HG03066 (cell line): ENCODE data around the gene CLCA4.

Experiments used
- ATAC-seq: cut with Tn5 transposase; IDR thresholded peaks from one replicate; pipeline ENCODE4 v1.9.1; 2021; ENCODE audit warnings: low read depth; ENCODE audit not compliant: unreplicated experiment

CLCA4 gene

DNA sequence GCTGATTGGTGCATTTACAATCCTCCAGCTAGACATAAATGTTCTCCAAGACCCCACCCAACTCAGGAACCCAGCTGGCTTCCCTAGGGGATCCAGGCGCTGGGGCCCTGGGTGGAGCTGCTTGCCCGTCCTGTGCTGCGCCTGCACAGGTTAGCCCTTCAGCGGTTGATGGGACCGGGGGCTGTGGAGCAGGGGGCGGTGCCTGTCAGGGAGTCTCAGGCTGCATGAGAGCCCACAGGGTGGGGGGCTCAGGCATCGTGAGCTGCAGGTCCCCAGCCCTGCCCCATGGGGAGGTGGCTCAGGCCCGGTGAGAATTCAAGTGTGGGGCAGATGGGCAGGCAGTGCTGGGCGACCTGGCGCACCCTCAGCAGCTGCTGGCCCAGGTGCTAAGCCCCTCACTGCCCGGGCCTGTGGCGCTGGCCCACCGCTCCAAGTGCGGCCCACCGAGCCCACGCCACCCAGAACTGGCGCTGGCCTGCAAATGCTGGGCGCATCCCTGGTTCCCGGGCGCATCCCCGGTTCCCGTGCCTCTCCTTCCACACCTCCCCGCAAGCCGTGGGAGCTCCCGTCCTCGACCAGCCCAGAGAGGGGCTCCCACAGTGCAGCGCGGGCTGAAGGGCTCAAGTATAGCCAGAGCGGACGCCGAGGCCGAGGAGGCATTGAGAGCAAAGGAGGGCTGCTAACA lies 23.1 kb upstream of the CLCA4 start:
- no peak for ATAC-seq

DNA sequence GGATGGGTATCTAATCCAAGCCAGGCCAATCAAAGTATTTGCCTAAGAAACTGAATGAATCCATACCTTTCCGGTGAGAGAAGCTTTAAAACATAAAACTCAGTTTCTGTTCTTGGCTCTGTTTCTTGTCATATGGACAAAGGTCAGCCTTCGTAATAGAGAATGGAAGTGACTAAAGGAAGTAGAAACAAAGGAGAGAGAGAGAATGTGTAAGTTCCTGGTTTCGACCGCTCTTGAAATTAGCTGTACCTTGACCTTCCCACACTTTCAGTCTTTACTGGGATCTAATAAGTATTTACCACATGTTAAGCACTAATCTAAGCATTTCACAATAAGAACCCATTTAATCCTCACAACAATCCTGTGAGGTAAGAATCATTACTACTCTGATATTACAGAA lies 19.6 kb upstream of the CLCA4 start:
- ATAC-seq: no peak

DNA sequence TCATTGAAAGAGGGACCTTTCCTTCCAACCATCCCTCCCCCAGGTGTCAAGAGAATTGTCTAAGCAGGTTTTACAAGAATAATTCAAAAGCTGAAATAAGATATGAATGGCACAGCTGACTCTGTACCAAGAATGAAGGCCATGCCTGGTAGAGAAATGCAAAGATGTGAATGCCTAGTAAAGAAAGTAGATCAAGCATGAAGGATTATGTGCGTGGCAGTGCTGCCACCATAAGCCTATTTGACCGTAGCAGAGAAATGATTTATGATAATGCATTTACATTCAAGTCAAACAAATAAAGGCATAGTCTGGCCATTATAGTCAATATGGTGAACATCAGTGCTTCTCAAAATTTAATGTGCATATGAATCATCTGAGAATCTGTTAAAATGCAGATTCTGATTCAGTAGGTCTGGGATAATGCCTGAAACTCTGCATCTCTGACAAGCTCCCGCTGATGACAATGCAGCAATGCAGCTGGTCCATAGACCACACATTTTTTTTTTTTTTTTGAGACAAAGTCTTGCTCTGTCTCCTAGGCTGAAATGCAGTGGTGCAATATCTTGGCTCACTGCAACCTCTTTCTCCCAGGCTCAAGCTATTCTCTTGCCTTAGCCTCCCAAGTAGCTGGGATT lies 16.6 kb upstream of the CLCA4 start:
- ATAC-seq: no peak

DNA sequence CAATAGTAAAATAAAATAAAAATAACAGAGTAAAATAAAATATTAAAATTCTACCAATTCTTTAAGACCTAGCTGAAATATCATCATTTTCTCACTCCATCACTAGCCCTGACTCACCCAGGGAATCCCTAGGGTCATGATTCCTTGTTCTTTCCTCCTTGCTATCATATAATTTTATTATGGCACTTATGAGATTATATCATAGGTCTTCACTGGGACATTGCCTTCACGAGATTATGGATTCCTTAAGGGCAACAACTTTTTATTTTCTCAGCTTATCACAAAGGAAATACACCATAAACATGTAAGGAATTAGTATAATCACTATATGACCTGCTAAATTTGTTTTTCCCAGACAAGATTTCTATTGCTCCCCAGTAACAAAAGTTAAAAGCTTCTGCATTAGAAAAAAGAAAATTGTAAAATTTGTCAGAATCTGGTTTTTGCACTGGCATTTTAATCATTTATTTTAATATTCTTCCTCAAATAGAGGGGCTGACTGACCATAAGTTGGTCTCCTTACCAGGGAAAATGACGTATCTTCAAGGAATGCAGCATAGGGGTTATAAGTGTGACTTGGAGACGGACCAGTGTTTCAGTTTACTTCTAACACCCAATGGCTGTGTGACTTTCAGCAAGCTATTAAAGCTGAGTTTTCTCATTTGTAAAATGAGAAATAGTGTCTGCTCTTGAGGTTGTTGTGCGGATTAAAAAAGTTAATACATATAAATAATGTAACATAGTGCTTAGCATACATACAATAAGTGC lies 8.8 kb upstream of the CLCA4 start:
- no peak for ATAC-seq

GRCh38 chr1:86538775-86539174 lies 8.1 kb upstream of the CLCA4 start:
- ATAC-seq: no peak

- ATAC-seq: no peak
Measured at GRCh38 chr1:86541859-86542258, 5.0 kb upstream of the CLCA4 start.

- ATAC-seq: no peak
Measured at GRCh38 chr1:86542631-86543030, 4.2 kb upstream of the CLCA4 start.

- no peak for ATAC-seq
Measured at GRCh38 chr1:86548839-86549238, 2.0 kb downstream of the CLCA4 start.

DNA sequence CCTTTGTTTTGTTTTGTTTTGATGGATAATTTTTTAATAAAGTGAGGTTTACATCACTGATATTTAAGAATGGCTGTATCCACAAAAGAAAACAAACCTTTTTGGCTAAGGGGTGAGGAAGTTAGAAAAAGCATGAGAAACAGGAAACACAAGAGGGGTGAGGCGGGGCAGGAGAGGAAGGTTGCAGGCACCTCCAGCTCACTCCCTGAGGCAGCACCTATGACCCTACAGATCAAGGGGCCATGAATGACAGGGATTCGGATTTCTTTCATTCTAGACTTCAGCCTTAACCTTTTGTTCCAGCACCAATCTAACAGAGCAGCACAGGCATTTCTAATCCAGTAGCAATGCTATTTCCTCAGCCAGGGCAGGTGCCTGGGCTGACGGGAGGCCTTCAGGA lies 4.4 kb downstream of the CLCA4 start:
- no peak for ATAC-seq

DNA sequence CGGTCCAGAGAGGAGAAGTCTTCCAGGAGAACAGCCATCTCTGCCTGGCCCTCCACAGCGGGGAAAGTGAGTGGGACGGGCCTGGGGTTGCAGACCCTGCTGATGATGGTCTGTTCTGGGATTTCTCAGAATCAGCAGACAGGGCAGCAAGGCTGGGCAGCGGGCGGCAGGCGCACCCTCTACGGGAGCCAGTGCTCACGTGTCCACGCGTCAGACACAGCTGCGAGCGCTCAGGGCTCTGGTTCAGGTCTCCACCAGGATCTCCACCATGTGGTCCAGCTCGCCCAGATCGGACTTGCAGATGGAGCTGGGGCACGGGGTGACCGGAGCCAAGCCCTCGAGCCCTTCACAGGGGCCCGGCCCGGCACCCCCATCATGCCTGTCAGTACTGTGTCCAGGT lies 5.5 kb downstream of the CLCA4 start:
- no peak for ATAC-seq

DNA sequence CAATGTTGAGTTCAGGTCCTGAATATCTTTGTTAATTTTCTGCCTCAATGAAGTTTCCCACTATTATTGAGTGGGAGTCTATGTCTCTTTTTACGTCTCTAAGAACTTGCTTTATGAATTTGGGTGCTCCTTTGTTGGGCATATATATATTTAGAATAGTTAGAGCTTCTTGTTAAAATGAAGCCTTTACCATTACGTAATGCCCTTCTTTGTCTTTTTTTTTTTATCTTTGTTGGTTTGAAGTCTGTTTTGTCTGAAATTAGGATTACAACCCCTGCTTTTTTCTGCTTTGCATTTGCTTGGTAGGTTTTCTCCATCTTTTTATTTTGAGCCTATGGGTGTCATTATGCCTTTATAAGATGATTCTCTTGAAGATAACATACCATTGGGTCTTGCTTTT lies 10.9 kb downstream of the CLCA4 start:
- no peak for ATAC-seq

GRCh38 chr1:86563849-86564248 lies 17.0 kb downstream of the CLCA4 start:
- no peak for ATAC-seq

- no peak for ATAC-seq
Measured at GRCh38 chr1:86567341-86567740, 20.5 kb downstream of the CLCA4 start.

DNA sequence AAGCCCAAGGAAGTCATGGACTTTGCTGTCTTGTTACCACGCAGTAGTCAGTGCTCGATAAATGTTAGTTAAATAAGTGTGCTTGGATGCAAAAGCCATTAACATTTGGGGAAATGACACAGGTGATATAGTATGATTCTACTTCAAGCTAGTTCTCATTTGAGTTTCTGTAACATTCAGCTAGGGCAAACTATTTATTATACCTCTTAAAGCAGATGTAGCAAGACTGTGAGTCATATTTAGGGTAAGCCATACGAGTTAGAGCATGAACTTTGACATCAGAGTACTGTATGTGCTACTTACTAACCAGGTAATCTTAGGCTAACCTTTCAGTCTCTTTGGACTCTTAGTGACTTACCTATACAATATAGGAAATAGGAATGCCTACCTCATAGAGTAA lies 21.0 kb downstream of the CLCA4 start:
- no peak for ATAC-seq

GRCh38 chr1:86573763-86574484 lies 27.0 kb downstream of the CLCA4 start:
- no peak for ATAC-seq

DNA sequence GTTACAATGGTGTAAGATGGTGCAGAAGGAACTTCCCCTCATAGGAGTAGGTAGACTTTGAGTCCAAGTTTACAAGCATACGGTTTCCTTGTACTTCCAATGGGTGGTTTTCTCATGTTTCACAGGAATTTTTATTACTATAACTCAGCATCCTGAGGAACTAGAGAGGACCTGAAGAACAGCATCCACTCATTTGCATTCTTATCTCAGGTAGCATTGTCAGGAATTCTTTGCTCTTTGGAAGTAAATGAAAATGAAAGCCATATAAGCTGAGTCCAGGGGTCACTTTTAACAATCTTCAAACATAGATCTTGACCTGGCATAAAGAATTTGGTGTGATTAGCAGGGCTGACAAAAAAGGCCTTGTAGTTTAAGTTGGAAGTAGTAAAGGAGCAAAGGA lies 34.4 kb downstream of the CLCA4 start:
- no peak for ATAC-seq

- no peak for ATAC-seq
Measured at GRCh38 chr1:86582161-86582560, 35.3 kb downstream of the CLCA4 start.

- ATAC-seq: no peak
Measured at GRCh38 chr1:86583032-86583431, 36.2 kb downstream of the CLCA4 start.

DNA sequence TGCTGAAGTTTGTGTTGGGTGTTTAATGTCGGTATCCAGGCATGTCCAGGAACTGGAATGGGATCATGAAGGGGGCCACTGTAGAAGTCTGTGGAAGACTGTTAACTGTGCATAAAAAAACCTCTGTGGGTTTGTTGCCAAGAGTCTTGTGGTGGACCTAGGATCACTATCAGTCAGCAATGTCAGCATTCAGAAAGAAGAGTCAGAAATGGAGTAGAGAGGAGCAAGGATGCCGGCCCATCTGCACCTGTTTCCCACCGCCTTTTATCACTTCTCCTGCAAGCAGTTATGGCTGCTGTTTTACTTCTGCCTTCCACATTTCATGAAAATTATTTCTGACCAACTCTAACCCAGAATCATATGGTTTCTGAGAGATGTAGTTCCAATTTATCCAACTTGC lies 36.7 kb downstream of the CLCA4 start:
- ATAC-seq: no peak

DNA sequence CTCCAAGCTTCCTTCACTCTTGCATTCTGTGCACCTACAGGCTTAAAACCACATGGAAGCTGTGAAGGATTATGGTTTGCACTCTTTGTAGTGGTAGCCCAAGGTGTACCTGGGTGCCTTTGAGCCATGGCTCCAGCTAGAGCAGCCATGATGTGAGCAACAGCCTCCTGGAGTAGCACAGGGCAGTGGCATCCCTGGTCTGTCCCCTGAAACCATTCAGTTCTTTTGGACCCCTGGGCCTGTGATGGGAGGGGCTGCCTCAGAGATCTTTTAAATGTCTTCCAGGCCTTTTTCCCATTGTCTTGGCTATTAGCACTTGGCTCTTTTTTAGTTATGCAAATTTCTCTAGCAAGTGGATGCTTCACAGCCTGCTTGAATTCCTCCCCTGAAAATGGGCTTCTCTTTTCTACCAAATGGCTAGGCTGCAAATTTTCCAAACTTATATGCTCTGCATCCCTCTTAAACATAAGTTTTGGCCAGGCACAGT lies 47.4 kb downstream of the CLCA4 start:
- no peak for ATAC-seq

DNA sequence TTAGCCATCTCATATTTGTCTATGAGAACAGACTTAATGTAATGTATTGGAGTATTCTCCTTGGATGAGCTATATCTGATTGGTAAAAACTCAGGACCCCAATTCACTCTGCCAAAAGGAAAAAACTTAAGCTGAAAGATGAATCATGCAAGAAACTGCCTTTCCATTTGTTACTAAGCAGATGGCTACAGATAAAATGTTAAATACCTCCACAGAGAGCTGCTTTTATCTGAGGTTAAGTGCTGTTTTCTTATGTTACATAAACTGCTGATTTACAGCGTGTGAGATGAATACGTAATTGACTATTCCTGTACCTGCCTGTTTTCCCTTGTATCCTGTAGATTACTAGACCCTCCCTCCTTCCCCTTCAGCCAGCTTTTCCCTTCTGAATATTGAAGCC lies 49.3 kb downstream of the CLCA4 start:
- ATAC-seq: no peak
